Measurements from ENCODE around the gene EXOC4. TPM values are rescaled to one million over a fixed set of nuclear protein-coding genes. Genes with fewer than 3 reads are reported as not detected.

The EXOC4 gene
- total RNA-seq, 2 donors from 2014 or later: 33.7 to 41.5 TPM

- ATAC-seq (no peak), DNase-seq (no peak)
- intact Hi-C loops (cut with DNase I): no loop called here
Measured at GRCh38 chr7:133510326-133511055, 257.6 kb downstream of the EXOC4 start.

- intact Hi-C loops (cut with DNase I): no loop called here
- no peak for ATAC-seq
- DNase-seq: no peak
Measured at GRCh38 chr7:133511252-133511651, 258.4 kb downstream of the EXOC4 start.

GRCh38 chr7:133511708-133512107, 258.8 kb downstream of the EXOC4 start:
- DNase-seq (no peak), ATAC-seq (no peak)
- intact Hi-C loops (cut with DNase I): no loop called here

- DNase-seq (no peak), ATAC-seq (no peak)
- intact Hi-C loops (cut with DNase I): no loop called here
Measured at GRCh38 chr7:133512560-133512959, 259.7 kb downstream of the EXOC4 start.

GRCh38 chr7:133513608-133514007, 260.7 kb downstream of the EXOC4 start:
- no peak for ATAC-seq
- no peak for DNase-seq
- intact Hi-C loops (cut with DNase I): no loop called here

- ATAC-seq (no peak), DNase-seq (no peak)
- intact Hi-C loops (cut with DNase I): no loop called here
Measured at GRCh38 chr7:133514551-133514950, 261.7 kb downstream of the EXOC4 start.

- ATAC-seq (no peak), DNase-seq (no peak)
- intact Hi-C loops (cut with DNase I): no loop called here
Measured at GRCh38 chr7:133517766-133518165, 264.9 kb downstream of the EXOC4 start.

GRCh38 chr7:133518718-133519117, 265.8 kb downstream of the EXOC4 start:
- DNase-seq (no peak), ATAC-seq (no peak)
- intact Hi-C loops (cut with DNase I): no loop called here

GRCh38 chr7:133520248-133520647, 267.4 kb downstream of the EXOC4 start:
- ATAC-seq: no peak
- no peak for DNase-seq
- intact Hi-C loops (cut with DNase I): no loop called here

- DNase-seq (no peak), ATAC-seq (no peak)
- intact Hi-C loops (cut with DNase I): no loop called here
Measured at GRCh38 chr7:133522501-133522900, 269.6 kb downstream of the EXOC4 start.

GRCh38 chr7:133528796-133529195, 275.9 kb downstream of the EXOC4 start:
- DNase-seq (no peak), ATAC-seq (no peak)
- intact Hi-C loops (cut with DNase I): no loop called here

- DNase-seq (no peak), ATAC-seq (no peak)
- intact Hi-C loops (cut with DNase I): no loop called here
Measured at GRCh38 chr7:133529861-133530260, 277.0 kb downstream of the EXOC4 start.

- intact Hi-C loops (cut with DNase I): no loop called here
- DNase-seq (no peak), ATAC-seq (peak; percentile 70 to 80)
Measured at GRCh38 chr7:133530682-133531081, 277.8 kb downstream of the EXOC4 start.

GRCh38 chr7:133534816-133535215, 281.9 kb downstream of the EXOC4 start:
- intact Hi-C loops (cut with DNase I): no loop called here
- ATAC-seq (no peak), DNase-seq (no peak)

GRCh38 chr7:133535308-133535707, 282.4 kb downstream of the EXOC4 start:
- no peak for DNase-seq
- intact Hi-C loops (cut with DNase I): no loop called here
- peak in 1 of 2 donors; percentile 62 for ATAC-seq

- intact Hi-C loops (cut with DNase I): no loop called here
- no peak for DNase-seq
- ATAC-seq: no peak
Measured at GRCh38 chr7:133536450-133536849, 283.6 kb downstream of the EXOC4 start.

GRCh38 chr7:133539016-133539415, 286.1 kb downstream of the EXOC4 start:
- DNase-seq (no peak), ATAC-seq (no peak)
- intact Hi-C loops (cut with DNase I): no loop called here

- DNase-seq (no peak), ATAC-seq (no peak)
- intact Hi-C loops (cut with DNase I): no loop called here
Measured at GRCh38 chr7:133540096-133540860, 287.4 kb downstream of the EXOC4 start.

- intact Hi-C loops (cut with DNase I): no loop called here
- ATAC-seq (no peak), DNase-seq (no peak)
Measured at GRCh38 chr7:133542209-133542780, 289.4 kb downstream of the EXOC4 start.

GRCh38 chr7:133543657-133544056, 290.8 kb downstream of the EXOC4 start:
- ATAC-seq (no peak), DNase-seq (no peak)
- intact Hi-C loops (cut with DNase I): no loop called here
